BJ (cell line): Measurements from ENCODE around the gene ZHX3. TPM values are rescaled to one million over a fixed set of nuclear protein-coding genes. Genes with fewer than 3 reads are reported as not detected.

Experiments
- CTCF ChIA-PET: fragments of 350-600 bp; formaldehyde crosslinking; extraction: SDS; loops from one replicate; lab custom pipeline; 2021; ENCODE audit warnings: antibody characterized with exemption, inconsistent platforms; lab: Yijun Ruan, JAX
- POLR2A ChIA-PET: fragments of 300-600 bp; sonication (Branson Sonifier 250); formaldehyde crosslinking; extraction: SDS; loops from one replicate; lab custom pipeline; 2021; ENCODE audit warnings: antibody characterized with exemption; lab: Charles Lee
- DNase-seq: peaks from one replicate; pipeline ENCODE4 v3.0.0-alpha.2; 2011; ENCODE audit warnings: low read depth
- H3K27me3 ChIP-seq: 2 replicates; pipeline ENCODE4 v1.6.0; 2011; ENCODE audit warnings: low read length; ENCODE audit not compliant: control insufficient read depth, insufficient read depth
- H3K36me3 ChIP-seq: 2 replicates; pipeline ENCODE4 v1.5.1; 2011; ENCODE audit warnings: low read length; ENCODE audit not compliant: control insufficient read depth, insufficient read depth
- H3K4me3 ChIP-seq: 2 replicates; pipeline ENCODE4 v1.5.1; 2011; ENCODE audit warnings: low read depth, mild to moderate bottlenecking, control low read depth, low read length
- CTCF ChIP-seq: IDR thresholded peaks from 2 replicates; pipeline ENCODE4 v1.5.1; 2011; ENCODE audit warnings: low read depth, mild to moderate bottlenecking, control low read depth, inconsistent platforms, low read length, moderate library complexity; ENCODE audit not compliant: insufficient read depth
- polyA plus RNA-seq: library from polyadenylated mRNA; depleted of rRNA; stranded (reverse); fragments of >200 nt; gene quantifications from 2 replicates; pipeline ENCODE4 v1.2.3, GENCODE V29; 2011

The ZHX3 gene
- polyA plus RNA-seq, 1 experiment: 23.9 TPM

GRCh38 chr20:41308290-41308711 lies 9.2 kb downstream of the ZHX3 start:
- peak; percentile 72 for DNase-seq
- TF ChIP-seq CTCF: no peak
- ChIA-PET POLR2A (interaction anchor here (0.9 kb wide), 1 partner anchor 21 kb away, joined by 4 read pairs; no protein-coding TSS in a partner anchor), CTCF (interaction anchor here (0.7 kb wide), 1 partner anchor 317 kb away, joined by 3 read pairs; no protein-coding TSS in a partner anchor)
- no peaks in the 10 kb centered on the region for H3K36me3 ChIP-seq
- no peak overlapping the region for H3K4me3 ChIP-seq
- no peaks in the 10 kb centered on the region for H3K27me3 ChIP-seq

GRCh38 chr20:41307021-41307420 lies 10.5 kb downstream of the ZHX3 start:
- CTCF ChIA-PET: interaction anchor here (1.7 kb wide), 1 partner anchor 13 kb away, joined by 5 read pairs; no protein-coding TSS in a partner anchor

GRCh38 chr20:41306061-41306727 lies 11.3 kb downstream of the ZHX3 start:
- no peaks in the 10 kb centered on the region for H3K27me3 ChIP-seq
- no peaks in the 10 kb centered on the region for H3K36me3 ChIP-seq
- DNase-seq: no peak
- ChIA-PET CTCF (interaction anchor here (1.5 to 1.7 kb wide), 2 partner anchors 12 to 34 kb away, joined by 5 read pairs; partner anchors contain the start of gene LPIN3), POLR2A (no interaction called here)
- no peak overlapping the region for H3K4me3 ChIP-seq
- no peak for TF ChIP-seq CTCF

More at GRCh38 chr20:41307021-41307420, 10.5 kb downstream of the ZHX3 start:
- Histone ChIP-seq H3K27me3 (no peaks in the 10 kb centered on the region), H3K36me3 (no peaks in the 10 kb centered on the region), H3K4me3 (no peak overlapping the region)
- no peak for TF ChIP-seq CTCF
- DNase-seq: no peak
- POLR2A ChIA-PET: no interaction called here

GRCh38 chr20:41304424-41305079 lies 13.0 kb downstream of the ZHX3 start:
- Histone ChIP-seq H3K4me3 (no peak overlapping the region), H3K36me3 (no peaks in the 10 kb centered on the region), H3K27me3 (no peaks in the 10 kb centered on the region)
- ChIA-PET POLR2A (no interaction called here), CTCF (interaction anchor here (1.5 to 2.8 kb wide), 2 partner anchors 12 to 36 kb away, joined by 5 to 14 read pairs; partner anchors contain the start of gene LPIN3)
- no peak for DNase-seq
- TF ChIP-seq CTCF: no peak

GRCh38 chr20:41304002-41304401 lies 13.5 kb downstream of the ZHX3 start:
- no peak overlapping the region for H3K4me3 ChIP-seq
- ChIA-PET CTCF (interaction anchor here (2.8 kb wide), 1 partner anchor 12 kb away, joined by 14 read pairs; no protein-coding TSS in a partner anchor), POLR2A (no interaction called here)
- no peaks in the 10 kb centered on the region for H3K36me3 ChIP-seq
- DNase-seq: no peak
- TF ChIP-seq CTCF: no peak
- no peaks in the 10 kb centered on the region for H3K27me3 ChIP-seq
